ENCODE measurements around the gene LRRC32. TPM values are rescaled to one million over a fixed set of nuclear protein-coding genes. Genes with fewer than 3 reads are reported as not detected.

The LRRC32 gene
- total and polyA plus RNA-seq, 9 of the 15 experiments (the other 6 are each of a cell fraction or from before 2014, with no cell fraction given), result 0.10 to 0.50 (median 0.19) TPM; not detected in 5

- no peak overlapping the region for H3K4me3 ChIP-seq
- no peak overlapping the region for H2AFZ ChIP-seq (ENCODE audit: low read depth, low read length)
- TF ChIP-seq DDX20 (tag; IDR thresholded peaks at IDR 0.05; ENCODE audit: low read depth) (no peak), ZNF589 (CRISPR knock-in tag; IDR thresholded peaks at IDR 0.05; ENCODE audit: low read depth) (no peak), THRA (IDR thresholded peaks at IDR 0.05) (no peak), BCLAF1 (IDR thresholded peaks at IDR 0.05; ENCODE audit: borderline replicate concordance in 1 of 2, control insufficient read depth in 1 of 2, low read depth in 2 of 2, low read length in 1 of 2) (no peak), DNMT1 (IDR thresholded peaks at IDR 0.05) (no peak), ZNF395 (CRISPR knock-in tag; IDR thresholded peaks at IDR 0.05) (no peak), CHD4 (IDR thresholded peaks at IDR 0.05; ENCODE audit: insufficient read depth, insufficient replicate concordance, low read depth, low read length, poor library complexity, severe bottlenecking) (no peak), ZNF212 (CRISPR knock-in tag; IDR thresholded peaks at IDR 0.05) (no peak), ZBTB17 (CRISPR knock-in tag; IDR thresholded peaks at IDR 0.05) (no peak), SMARCA5 (IDR thresholded peaks at IDR 0.05) (no peak), SMARCE1 (IDR thresholded peaks at IDR 0.05) (no peak)
- H3K9me3 ChIP-seq (replicated peaks; ENCODE audit: control insufficient read depth, insufficient read depth, low read depth, low read length), result no peaks in the 10 kb centered on the region
- H3K27me3 ChIP-seq (ENCODE audit: control insufficient read depth in 2 of 2, insufficient read depth in 2 of 2, low read length in 2 of 2), result no peaks in the 10 kb centered on the region; a peak in 1 of 5 replicates
- no peaks in the 10 kb centered on the region for H4K20me1 ChIP-seq (replicated peaks; ENCODE audit: control insufficient read depth, insufficient read depth, low read length)
- ATAC-seq (no peak), FAIRE-seq (no peak), DNase-seq (ENCODE audit: extremely low read depth in 1 of 4, low spot score in 3 of 4) (no peak)
- H3K79me2 ChIP-seq (ENCODE audit: control insufficient read depth, insufficient read depth, low read length), result no peaks in the 10 kb centered on the region
- H3K4me2 ChIP-seq (ENCODE audit: insufficient read depth, low read length), result no peak overlapping the region
- ChIA-PET POLR2A (no interaction called here), CTCF (ENCODE audit: low intra/inter-chr PET ratio) (no interaction called here)
- H3K9me1 ChIP-seq (ENCODE audit: control insufficient read depth, insufficient read depth, low read length), result no peaks in the 10 kb centered on the region
- intact Hi-C loops (cut with micrococcal nuclease) (loop anchor here (10.0 kb wide), 1 partner anchor 483 kb away; the partner anchor contains the start of gene WNT11), in situ Hi-C loops (cut with MboI) (no loop called here)
- BruUV-seq (replicated peaks), result no TSS peak
- no peak overlapping the region for H3K9ac ChIP-seq (ENCODE audit: insufficient read depth in 1 of 2, low read depth in 2 of 2, low read length in 2 of 2)
- 44% methylated on average over 7 of the region's 7 CpGs for WGBS (ENCODE audit: insufficient coverage, low coverage, missing lambda C conversion rate)
- no peak overlapping the region for H3K27ac ChIP-seq (ENCODE audit: extremely low read depth, low read depth, low read length)
- peaks cover 0 to 29% of the 10 kb centered on the region in 2 experiments; a peak in 3 of 5 replicates for H3K4me1 ChIP-seq (replicated peaks in 1 of 2; ENCODE audit: control insufficient read depth in 2 of 2, insufficient read depth in 2 of 2, low read length in 2 of 2)
- H3K36me3 ChIP-seq (ENCODE audit: control insufficient read depth, insufficient read depth, low read length), result no peaks in the 10 kb centered on the region
These were observed 17.6 kb upstream of the LRRC32 start for GRCh38 chr11:76688146-76688545.
